ENCODE data around the gene CES5A. TPM values are rescaled to one million over a fixed set of nuclear protein-coding genes. Genes with fewer than 3 reads are reported as not detected.
"Not testable (repeated sequence)": the region's sequence is repeated elsewhere in the genome, so short reads cannot be mapped to it uniquely, and the experiment has no call there.

Gene CES5A, protein sequence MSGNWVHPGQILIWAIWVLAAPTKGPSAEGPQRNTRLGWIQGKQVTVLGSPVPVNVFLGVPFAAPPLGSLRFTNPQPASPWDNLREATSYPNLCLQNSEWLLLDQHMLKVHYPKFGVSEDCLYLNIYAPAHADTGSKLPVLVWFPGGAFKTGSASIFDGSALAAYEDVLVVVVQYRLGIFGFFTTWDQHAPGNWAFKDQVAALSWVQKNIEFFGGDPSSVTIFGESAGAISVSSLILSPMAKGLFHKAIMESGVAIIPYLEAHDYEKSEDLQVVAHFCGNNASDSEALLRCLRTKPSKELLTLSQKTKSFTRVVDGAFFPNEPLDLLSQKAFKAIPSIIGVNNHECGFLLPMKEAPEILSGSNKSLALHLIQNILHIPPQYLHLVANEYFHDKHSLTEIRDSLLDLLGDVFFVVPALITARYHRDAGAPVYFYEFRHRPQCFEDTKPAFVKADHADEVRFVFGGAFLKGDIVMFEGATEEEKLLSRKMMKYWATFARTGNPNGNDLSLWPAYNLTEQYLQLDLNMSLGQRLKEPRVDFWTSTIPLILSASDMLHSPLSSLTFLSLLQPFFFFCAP
- total RNA-seq: not detected
- 0 reads per million in 2 donors for total RNA-seq

DNA sequence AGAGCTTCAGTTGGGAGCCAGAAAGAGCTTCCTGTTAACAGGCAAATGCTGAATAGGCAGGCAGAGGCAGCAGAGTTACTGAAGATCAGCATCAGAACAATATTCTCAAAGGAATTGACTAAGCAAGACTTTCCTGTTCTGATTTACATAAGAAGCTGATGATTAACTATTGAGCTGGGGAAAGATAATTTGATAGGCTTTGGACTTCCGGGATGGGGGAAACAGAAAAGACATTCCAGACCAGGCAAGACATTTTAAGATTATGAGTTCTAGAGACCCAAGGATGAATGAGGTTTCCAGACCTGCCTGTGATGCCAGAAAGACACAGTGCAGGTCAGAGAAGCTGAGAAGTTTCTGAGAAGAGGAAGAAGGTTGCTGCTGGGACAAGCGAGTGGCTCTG is at the start of gene CES5A:
Gene CES5A (minus strand): TSS at position 101 of the 400 bp plus-strand sequence. CDS start 152 bp downstream, outside the sequence.
- no peak for DNase-seq
- ATAC-seq: no peak
- Mint-ChIP-seq H3K27me3 (peaks cover 49% of the 10 kb centered on the region), H3K27ac (no peak within 1 kb of the TSS), H3K4me3 (no peak within 1 kb of the TSS), H3K4me1 (peaks cover 5% of the 10 kb centered on the region), H3K36me3 (ENCODE audit: low read depth) (peaks cover 4% of the 10 kb centered on the region)
- no peaks in the 10 kb centered on the region for H3K9me3 ChIP-seq (ENCODE audit: control insufficient read depth, low read length, poor library complexity, severe bottlenecking)

DNA sequence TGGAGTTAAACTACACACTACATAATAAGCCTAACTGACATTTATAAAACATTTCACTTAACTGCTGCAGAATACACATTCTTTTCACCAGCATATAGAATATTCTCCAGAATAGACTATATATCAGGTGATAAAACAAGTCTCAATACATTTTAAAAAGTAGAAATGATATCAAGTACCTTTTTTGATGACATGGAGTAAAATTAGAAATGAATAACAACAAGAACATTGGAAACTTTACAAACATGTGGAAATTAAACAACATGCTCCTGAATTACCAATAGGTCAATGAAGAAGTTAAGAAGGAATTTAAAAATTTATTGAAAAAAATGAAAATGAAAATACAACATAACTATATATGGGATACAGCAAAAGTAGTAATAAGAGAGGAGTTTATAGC is 47.5 kb upstream of the CES5A start:
- Mint-ChIP-seq H3K27ac (no peak overlapping the region), H3K4me1 (no peaks in the 10 kb centered on the region), H3K4me3 (no peak overlapping the region), H3K27me3 (peaks cover 23% of the 10 kb centered on the region), H3K36me3 (ENCODE audit: low read depth) (peaks cover 4% of the 10 kb centered on the region)
- H3K9me3 ChIP-seq (ENCODE audit: control insufficient read depth, low read length, poor library complexity, severe bottlenecking): no peaks in the 10 kb centered on the region
- ATAC-seq (no peak), DNase-seq (no peak)

GRCh38 chr16:55917373-55918160 is 42.4 kb upstream of the CES5A start:
- no peak for DNase-seq
- Mint-ChIP-seq H3K36me3 (ENCODE audit: low read depth) (peaks cover 2% of the 10 kb centered on the region), H3K4me3 (no peak overlapping the region), H3K27me3 (peaks cover 4% of the 10 kb centered on the region), H3K27ac (no peak overlapping the region), H3K4me1 (no peaks in the 10 kb centered on the region)
- H3K9me3 ChIP-seq (ENCODE audit: control insufficient read depth, low read length, poor library complexity, severe bottlenecking): no peaks in the 10 kb centered on the region
- no peak for ATAC-seq

DNA sequence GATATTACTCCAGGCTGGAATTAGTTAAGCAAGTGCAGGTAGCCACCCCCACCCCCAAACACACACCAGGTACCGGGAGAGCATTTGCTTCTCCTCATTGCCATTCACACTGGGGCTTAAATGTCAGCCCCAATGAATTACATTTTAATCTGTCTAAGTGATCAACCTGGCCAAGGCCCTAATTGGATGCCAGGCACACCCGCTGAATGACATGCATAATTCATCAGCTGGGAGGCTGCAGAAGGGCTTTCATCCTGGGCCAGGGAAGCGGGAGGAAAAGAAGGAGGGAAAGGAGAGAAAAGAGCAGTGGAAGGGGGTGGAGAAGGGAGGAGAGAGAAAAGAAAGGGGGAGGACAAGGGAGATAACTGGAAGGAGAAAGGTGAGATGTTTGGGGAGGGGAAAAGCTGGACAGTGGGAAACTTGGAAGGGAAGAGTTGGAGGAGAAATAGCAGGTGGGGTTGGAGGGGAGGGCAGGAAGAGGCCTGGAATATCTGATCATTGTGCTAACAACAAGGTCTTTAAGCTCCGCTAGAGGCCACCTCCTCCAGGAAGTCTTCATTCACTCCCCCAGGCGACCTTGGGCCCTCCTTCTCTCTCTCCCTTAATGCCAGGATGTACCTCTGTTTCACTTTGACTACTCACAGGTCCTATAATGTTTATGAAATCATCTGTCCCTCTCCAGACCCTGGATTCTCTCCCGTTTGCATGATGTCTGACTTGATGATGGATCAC is 40.1 kb upstream of the CES5A start:
- peaks cover 17% of the 10 kb centered on the region for H3K27me3 Mint-ChIP-seq
- ATAC-seq (no peak), DNase-seq (no peak)
- H3K36me3 Mint-ChIP-seq (ENCODE audit: low read depth): no peaks in the 10 kb centered on the region
- no peak overlapping the region for H3K27ac Mint-ChIP-seq
- no peaks in the 10 kb centered on the region for H3K4me1 Mint-ChIP-seq
- H3K9me3 ChIP-seq (ENCODE audit: control insufficient read depth, low read length, poor library complexity, severe bottlenecking): no peaks in the 10 kb centered on the region
- no peak overlapping the region for H3K4me3 Mint-ChIP-seq

GRCh38 chr16:55914383-55914782 is 39.2 kb upstream of the CES5A start:
- Mint-ChIP-seq H3K4me1 (no peaks in the 10 kb centered on the region), H3K36me3 (ENCODE audit: low read depth) (no peaks in the 10 kb centered on the region), H3K27me3 (peaks cover 23% of the 10 kb centered on the region), H3K27ac (no peak overlapping the region), H3K4me3 (no peak overlapping the region)
- H3K9me3 ChIP-seq (ENCODE audit: control insufficient read depth, low read length, poor library complexity, severe bottlenecking): no peaks in the 10 kb centered on the region
- no peak for DNase-seq
- no peak for ATAC-seq

GRCh38 chr16:55913716-55914115 is 38.5 kb upstream of the CES5A start:
- Mint-ChIP-seq H3K27me3 (peaks cover 29% of the 10 kb centered on the region), H3K36me3 (ENCODE audit: low read depth) (no peaks in the 10 kb centered on the region), H3K27ac (no peak overlapping the region), H3K4me3 (no peak overlapping the region), H3K4me1 (no peaks in the 10 kb centered on the region)
- H3K9me3 ChIP-seq (ENCODE audit: control insufficient read depth, low read length, poor library complexity, severe bottlenecking): no peaks in the 10 kb centered on the region
- ATAC-seq (no peak), DNase-seq (no peak)

GRCh38 chr16:55913121-55913520 is 37.9 kb upstream of the CES5A start:
- ATAC-seq; DNase-seq; H3K27ac Mint-ChIP-seq; H3K4me1 Mint-ChIP-seq; H3K9me3 ChIP-seq (ENCODE audit: control insufficient read depth, low read length, poor library complexity, severe bottlenecking); H3K4me3 Mint-ChIP-seq; H3K36me3 Mint-ChIP-seq (ENCODE audit: low read depth): not testable (repeated sequence)
- peaks cover 35% of the 10 kb centered on the region for H3K27me3 Mint-ChIP-seq

DNA sequence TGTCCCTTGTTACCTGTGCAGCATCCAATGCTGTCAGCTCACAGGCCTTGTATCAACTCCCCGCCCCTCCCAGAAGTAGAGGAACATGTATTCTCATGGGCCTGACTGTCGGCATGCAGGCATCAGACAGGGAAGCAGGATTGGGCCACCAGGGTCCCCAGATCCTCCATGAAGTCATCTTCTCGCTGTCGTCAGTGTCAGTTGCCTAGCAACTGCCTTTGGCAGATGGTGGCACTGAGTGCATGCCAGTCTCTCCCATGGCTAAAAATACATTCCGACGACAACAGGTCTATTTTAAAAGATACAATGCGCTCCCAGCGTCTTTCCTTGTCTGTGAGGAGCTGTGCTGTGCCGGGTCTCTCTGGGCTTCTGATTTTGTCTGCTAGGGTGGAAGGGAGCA is 36.8 kb upstream of the CES5A start:
- Mint-ChIP-seq H3K4me1 (no peaks in the 10 kb centered on the region), H3K4me3 (no peak overlapping the region), H3K27ac (no peak overlapping the region), H3K27me3 (peaks cover 35% of the 10 kb centered on the region), H3K36me3 (ENCODE audit: low read depth) (no peaks in the 10 kb centered on the region)
- DNase-seq (no peak), ATAC-seq (no peak)
- H3K9me3 ChIP-seq (ENCODE audit: control insufficient read depth, low read length, poor library complexity, severe bottlenecking): no peaks in the 10 kb centered on the region

DNA sequence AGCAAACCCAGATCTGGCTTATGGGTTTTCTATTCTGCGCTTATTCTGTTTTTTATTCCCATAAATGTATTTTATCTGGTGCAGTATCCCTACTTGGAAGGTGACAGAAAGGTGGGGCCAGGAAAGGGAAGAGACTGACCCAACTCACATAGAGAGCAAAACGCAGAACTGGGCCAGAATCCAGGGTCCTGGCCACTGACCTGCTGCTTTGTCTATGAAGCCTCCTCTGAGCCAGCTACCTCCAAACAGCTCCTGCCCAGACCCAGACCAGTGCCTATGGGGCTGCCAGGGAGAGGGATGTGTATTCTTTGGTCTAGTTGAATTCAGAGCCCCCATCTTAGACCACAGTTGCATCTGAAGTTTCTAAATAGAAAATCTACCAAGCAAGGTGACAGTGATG is 36.4 kb upstream of the CES5A start:
- no peak for ATAC-seq
- H3K27me3 Mint-ChIP-seq: peaks cover 35% of the 10 kb centered on the region
- H3K4me1 Mint-ChIP-seq: no peaks in the 10 kb centered on the region

GRCh38 chr16:55909876-55910275 is 34.7 kb upstream of the CES5A start:
- H3K4me3 Mint-ChIP-seq: no peak overlapping the region
- no peaks in the 10 kb centered on the region for H3K9me3 ChIP-seq (ENCODE audit: control insufficient read depth, low read length, poor library complexity, severe bottlenecking)
- H3K27me3 Mint-ChIP-seq: peaks cover 49% of the 10 kb centered on the region
- DNase-seq (no peak), ATAC-seq (no peak)
- H3K27ac Mint-ChIP-seq: no peak overlapping the region
- H3K4me1 Mint-ChIP-seq: no peaks in the 10 kb centered on the region
- H3K36me3 Mint-ChIP-seq (ENCODE audit: low read depth): no peaks in the 10 kb centered on the region

More for the DNA sequence above, 36.4 kb upstream of the CES5A start:
- no peak overlapping the region for H3K27ac Mint-ChIP-seq
- H3K36me3 Mint-ChIP-seq (ENCODE audit: low read depth): no peaks in the 10 kb centered on the region
- H3K4me3 Mint-ChIP-seq: no peak overlapping the region
- H3K9me3 ChIP-seq (ENCODE audit: control insufficient read depth, low read length, poor library complexity, severe bottlenecking): no peaks in the 10 kb centered on the region
- no peak for DNase-seq

- no peak for DNase-seq
- Mint-ChIP-seq H3K4me1 (no peaks in the 10 kb centered on the region), H3K27me3 (peaks cover 49% of the 10 kb centered on the region), H3K4me3 (no peak overlapping the region), H3K36me3 (ENCODE audit: low read depth) (no peaks in the 10 kb centered on the region), H3K27ac (no peak overlapping the region)
- H3K9me3 ChIP-seq (ENCODE audit: control insufficient read depth, low read length, poor library complexity, severe bottlenecking): no peaks in the 10 kb centered on the region
- ATAC-seq: no peak
Measured at GRCh38 chr16:55908641-55909040, 33.5 kb upstream of the CES5A start.

GRCh38 chr16:55907661-55908060 is 32.5 kb upstream of the CES5A start:
- no peaks in the 10 kb centered on the region for H3K4me1 Mint-ChIP-seq
- no peak for DNase-seq
- no peak overlapping the region for H3K4me3 Mint-ChIP-seq
- H3K27ac Mint-ChIP-seq: no peak overlapping the region
- peaks cover 45% of the 10 kb centered on the region for H3K27me3 Mint-ChIP-seq
- H3K9me3 ChIP-seq (ENCODE audit: control insufficient read depth, low read length, poor library complexity, severe bottlenecking): no peaks in the 10 kb centered on the region
- ATAC-seq: no peak
- no peaks in the 10 kb centered on the region for H3K36me3 Mint-ChIP-seq (ENCODE audit: low read depth)

DNA sequence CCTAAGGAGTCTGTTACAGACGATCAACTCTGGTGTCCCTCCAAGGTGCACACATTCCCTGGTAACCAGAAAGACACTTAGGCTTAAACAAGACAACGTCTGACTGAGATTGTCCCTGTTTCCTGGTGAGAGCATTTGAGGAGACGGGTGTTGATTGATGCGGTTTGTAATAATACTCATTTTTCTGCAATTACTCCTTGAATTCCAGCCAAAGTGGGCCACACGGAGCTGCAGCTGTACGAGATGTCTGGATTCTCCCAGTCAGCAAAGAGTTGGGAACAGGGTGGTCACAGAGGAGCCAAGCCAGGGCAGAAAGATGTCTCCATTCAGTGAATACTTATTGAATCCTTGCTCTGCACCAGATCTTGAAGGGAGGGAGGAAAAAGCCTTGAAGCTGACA is 30.9 kb upstream of the CES5A start:
- DNase-seq (no peak), ATAC-seq (no peak)
- no peaks in the 10 kb centered on the region for H3K9me3 ChIP-seq (ENCODE audit: control insufficient read depth, low read length, poor library complexity, severe bottlenecking)
- no peaks in the 10 kb centered on the region for H3K4me1 Mint-ChIP-seq
- peaks cover 33% of the 10 kb centered on the region for H3K27me3 Mint-ChIP-seq
- H3K36me3 Mint-ChIP-seq (ENCODE audit: low read depth): no peaks in the 10 kb centered on the region
- H3K4me3 Mint-ChIP-seq: no peak overlapping the region
- H3K27ac Mint-ChIP-seq: no peak overlapping the region

All from T-helper 17 cell (primary cell).